ENCODE results near the gene GJB2. TPM values are rescaled to one million over a fixed set of nuclear protein-coding genes. Genes with fewer than 3 reads are reported as not detected.

GJB2 gene
- total RNA-seq, 1 experiment from 2014 or later: 5.5 TPM

- no peak for DNase-seq
- peak overlapping the region; percentile 23; the same call in 1 of the 2 replicates for H3K4me3 ChIP-seq
- no peak for TF ChIP-seq EZH2 (IDR thresholded peaks at IDR 0.05; ENCODE audit: low read depth)
- TF ChIP-seq, protein P1, sequence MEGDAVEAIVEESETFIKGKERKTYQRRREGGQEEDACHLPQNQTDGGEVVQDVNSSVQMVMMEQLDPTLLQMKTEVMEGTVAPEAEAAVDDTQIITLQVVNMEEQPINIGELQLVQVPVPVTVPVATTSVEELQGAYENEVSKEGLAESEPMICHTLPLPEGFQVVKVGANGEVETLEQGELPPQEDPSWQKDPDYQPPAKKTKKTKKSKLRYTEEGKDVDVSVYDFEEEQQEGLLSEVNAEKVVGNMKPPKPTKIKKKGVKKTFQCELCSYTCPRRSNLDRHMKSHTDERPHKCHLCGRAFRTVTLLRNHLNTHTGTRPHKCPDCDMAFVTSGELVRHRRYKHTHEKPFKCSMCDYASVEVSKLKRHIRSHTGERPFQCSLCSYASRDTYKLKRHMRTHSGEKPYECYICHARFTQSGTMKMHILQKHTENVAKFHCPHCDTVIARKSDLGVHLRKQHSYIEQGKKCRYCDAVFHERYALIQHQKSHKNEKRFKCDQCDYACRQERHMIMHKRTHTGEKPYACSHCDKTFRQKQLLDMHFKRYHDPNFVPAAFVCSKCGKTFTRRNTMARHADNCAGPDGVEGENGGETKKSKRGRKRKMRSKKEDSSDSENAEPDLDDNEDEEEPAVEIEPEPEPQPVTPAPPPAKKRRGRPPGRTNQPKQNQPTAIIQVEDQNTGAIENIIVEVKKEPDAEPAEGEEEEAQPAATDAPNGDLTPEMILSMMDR (conservative IDR thresholded peaks at IDR 0.05): no peak
- intact Hi-C loops (cut with micrococcal nuclease; ENCODE audit: unreplicated experiment): no loop called here
- POLR2A ChIA-PET (ENCODE audit: unreplicated experiment): no interaction called here
- H3K27ac ChIP-seq: peak overlapping the region; percentile 66
- H3F3A ChIP-seq (ENCODE audit: insufficient read depth, low read depth): peaks cover 17% of the 10 kb centered on the region; the same call in 1 of the 2 replicates
- CTCF ChIA-PET: no interaction called here
- H2AFZ ChIP-seq: peak overlapping the region; percentile 6; the same call in 1 of the 2 replicates
- H3K9me2 ChIP-seq (ENCODE audit: insufficient read depth): no peaks in the 10 kb centered on the region
- peak overlapping the region; percentile 64 for H3K4me2 ChIP-seq
- H3K4me1 ChIP-seq (replicated peaks; ENCODE audit: insufficient read depth): peaks cover 20% of the 10 kb centered on the region
- H3K27me3 ChIP-seq (ENCODE audit: insufficient read depth, low read depth): no peaks in the 10 kb centered on the region
- H3K79me2 ChIP-seq (ENCODE audit: low read depth): no peaks in the 10 kb centered on the region
- no peaks in the 10 kb centered on the region for H4K20me1 ChIP-seq (ENCODE audit: insufficient read depth)
- no peaks in the 10 kb centered on the region for H3K36me3 ChIP-seq (ENCODE audit: low read depth)
- no TSS peak for BruUV-seq (replicated peaks)
- H3K9me3 ChIP-seq (ENCODE audit: insufficient read depth, low read depth): no peaks in the 10 kb centered on the region
Measured at GRCh38 chr13:20175406-20175794, 17.3 kb downstream of the GJB2 start.

DNA sequence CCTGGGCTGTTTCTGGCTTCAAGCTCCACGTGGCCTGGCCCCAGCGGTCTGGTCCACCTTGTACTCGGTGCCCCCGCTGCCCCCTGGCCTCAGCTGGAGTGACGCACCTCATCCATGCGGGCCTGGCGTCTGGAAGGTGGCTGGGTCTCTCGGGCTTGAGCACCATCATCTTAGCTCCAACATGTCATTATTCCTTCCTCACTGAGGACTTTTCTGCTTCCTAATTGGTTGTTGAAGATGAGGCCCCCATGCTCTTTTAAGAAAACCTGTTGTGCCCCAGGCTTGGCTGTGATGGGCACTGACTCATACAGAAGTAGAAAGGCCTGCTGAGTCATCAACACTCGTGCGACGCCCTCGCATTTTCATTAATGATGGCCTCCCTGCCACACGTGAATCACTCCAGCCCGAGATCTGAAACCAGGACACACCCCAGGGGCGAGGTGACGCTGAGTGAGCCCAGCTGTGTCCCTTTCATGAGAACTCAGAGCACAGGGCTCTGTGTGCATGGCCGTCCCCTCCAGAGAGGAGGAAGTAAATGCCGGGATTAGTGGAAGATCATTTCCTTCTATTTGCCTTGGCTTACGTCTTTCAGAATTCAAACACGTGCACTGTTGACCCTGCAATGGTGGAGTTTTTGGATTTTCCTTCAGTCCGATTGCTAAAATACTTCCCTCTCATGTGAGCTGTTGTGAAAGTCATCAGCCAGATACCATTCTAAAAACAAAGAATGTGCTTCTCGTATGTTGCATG lies 17.9 kb downstream of the GJB2 start:
- Histone ChIP-seq H4K20me1 (ENCODE audit: insufficient read depth) (no peaks in the 10 kb centered on the region), H3K36me3 (ENCODE audit: low read depth) (no peaks in the 10 kb centered on the region), H2AFZ (peak overlapping the region; percentile 6; the same call in 1 of the 2 replicates), H3K27ac (peak overlapping the region; percentile 66), H3K27me3 (ENCODE audit: insufficient read depth, low read depth) (no peaks in the 10 kb centered on the region), H3K4me3 (peak overlapping the region; percentile 23; the same call in 1 of the 2 replicates), H3K9me3 (ENCODE audit: insufficient read depth, low read depth) (no peaks in the 10 kb centered on the region), H3K4me2 (peak overlapping the region; percentile 64), H3K4me1 (replicated peaks; ENCODE audit: insufficient read depth) (peaks cover 20% of the 10 kb centered on the region), H3F3A (ENCODE audit: insufficient read depth, low read depth) (peaks cover 17% of the 10 kb centered on the region; the same call in 1 of the 2 replicates), H3K9me2 (ENCODE audit: insufficient read depth) (no peaks in the 10 kb centered on the region), H3K79me2 (ENCODE audit: low read depth) (no peaks in the 10 kb centered on the region)
- no TSS peak for BruUV-seq (replicated peaks)
- POLR2A ChIA-PET (ENCODE audit: unreplicated experiment): no interaction called here
- DNase-seq: peak; percentile 82 to 97
- intact Hi-C loops (cut with micrococcal nuclease; ENCODE audit: unreplicated experiment): no loop called here
- CTCF ChIA-PET: interaction anchor here (0.6 kb wide), 1 partner anchor 16 kb away, joined by 3 read pairs; no protein-coding TSS in a partner anchor
- TF ChIP-seq, protein P1 (conservative IDR thresholded peaks at IDR 0.05): no peak
- TF ChIP-seq EZH2 (IDR thresholded peaks at IDR 0.05; ENCODE audit: low read depth): no peak

- no peaks in the 10 kb centered on the region for H3K36me3 ChIP-seq (ENCODE audit: low read depth)
- H3K4me1 ChIP-seq (replicated peaks; ENCODE audit: insufficient read depth): peaks cover 20% of the 10 kb centered on the region
- no peak overlapping the region for H3K27ac ChIP-seq
- no TSS peak for BruUV-seq (replicated peaks)
- no peaks in the 10 kb centered on the region for H3K9me2 ChIP-seq (ENCODE audit: insufficient read depth)
- H2AFZ ChIP-seq: no peak overlapping the region
- H3K27me3 ChIP-seq (ENCODE audit: insufficient read depth, low read depth): no peaks in the 10 kb centered on the region
- ChIA-PET CTCF (no interaction called here), POLR2A (ENCODE audit: unreplicated experiment) (no interaction called here)
- no peaks in the 10 kb centered on the region for H3K79me2 ChIP-seq (ENCODE audit: low read depth)
- intact Hi-C loops (cut with micrococcal nuclease; ENCODE audit: unreplicated experiment): no loop called here
- TF ChIP-seq, protein P1 (conservative IDR thresholded peaks at IDR 0.05): no peak
- no peak for TF ChIP-seq EZH2 (IDR thresholded peaks at IDR 0.05; ENCODE audit: low read depth)
- H3F3A ChIP-seq (ENCODE audit: insufficient read depth, low read depth): peaks cover 17% of the 10 kb centered on the region; the same call in 1 of the 2 replicates
- no peak overlapping the region for H3K4me2 ChIP-seq
- DNase-seq: no peak
- no peaks in the 10 kb centered on the region for H3K9me3 ChIP-seq (ENCODE audit: insufficient read depth, low read depth)
- no peak overlapping the region for H3K4me3 ChIP-seq
- H4K20me1 ChIP-seq (ENCODE audit: insufficient read depth): no peaks in the 10 kb centered on the region
Measured at GRCh38 chr13:20173116-20173746, 19.5 kb downstream of the GJB2 start.

All from PC-9 (cell line).